ENCODE data around the gene TPPP.

The TPPP gene

DNA sequence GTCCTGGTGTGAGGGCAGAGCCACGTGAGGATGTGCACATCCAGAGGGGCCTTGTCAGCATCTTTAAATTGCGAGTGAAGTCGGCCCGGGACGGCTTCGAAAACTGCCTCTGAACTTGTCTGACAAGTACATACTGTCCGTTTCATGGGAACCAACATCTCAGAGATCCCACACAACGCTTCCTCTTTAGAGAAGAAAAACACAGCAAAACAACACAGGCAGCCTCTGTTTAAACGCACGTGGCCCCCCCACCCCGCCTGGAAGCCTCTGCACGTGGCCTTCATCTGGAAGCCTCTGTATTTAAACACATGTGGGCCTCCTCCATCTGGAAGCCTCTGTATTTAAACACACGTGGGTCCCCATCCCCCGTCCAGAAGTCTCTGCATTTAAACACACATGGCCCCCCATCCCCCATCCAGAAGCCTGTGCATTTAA is 51.8 kb downstream of the TPPP start:
- Histone ChIP-seq H3K9me2 (replicated peaks; ENCODE audit: control insufficient read depth, low read length) (no peaks in the 10 kb centered on the region), H3K36me3 (ENCODE audit: control insufficient read depth, low read length) (peaks cover 91% of the 10 kb centered on the region), H3K4me1 (ENCODE audit: control insufficient read depth, low read length) (peaks cover 12% of the 10 kb centered on the region), H3K4me2 (ENCODE audit: low read length) (no peak overlapping the region), H3F3A (ENCODE audit: control insufficient read depth, insufficient read depth) (no peaks in the 10 kb centered on the region), H3K4me3 (ENCODE audit: low read length) (no peak overlapping the region), H3K27ac (ENCODE audit: low read depth, low read length) (no peak overlapping the region), H3K9me3 (ENCODE audit: control insufficient read depth, insufficient read depth, low read length) (no peaks in the 10 kb centered on the region), H4K20me1 (ENCODE audit: control insufficient read depth, insufficient read depth, low read depth, low read length) (no peaks in the 10 kb centered on the region), H3K27me3 (ENCODE audit: control insufficient read depth, low read length) (no peaks in the 10 kb centered on the region), H3K79me2 (ENCODE audit: control insufficient read depth, low read length) (no peaks in the 10 kb centered on the region)
- TF ChIP-seq, protein P1, sequence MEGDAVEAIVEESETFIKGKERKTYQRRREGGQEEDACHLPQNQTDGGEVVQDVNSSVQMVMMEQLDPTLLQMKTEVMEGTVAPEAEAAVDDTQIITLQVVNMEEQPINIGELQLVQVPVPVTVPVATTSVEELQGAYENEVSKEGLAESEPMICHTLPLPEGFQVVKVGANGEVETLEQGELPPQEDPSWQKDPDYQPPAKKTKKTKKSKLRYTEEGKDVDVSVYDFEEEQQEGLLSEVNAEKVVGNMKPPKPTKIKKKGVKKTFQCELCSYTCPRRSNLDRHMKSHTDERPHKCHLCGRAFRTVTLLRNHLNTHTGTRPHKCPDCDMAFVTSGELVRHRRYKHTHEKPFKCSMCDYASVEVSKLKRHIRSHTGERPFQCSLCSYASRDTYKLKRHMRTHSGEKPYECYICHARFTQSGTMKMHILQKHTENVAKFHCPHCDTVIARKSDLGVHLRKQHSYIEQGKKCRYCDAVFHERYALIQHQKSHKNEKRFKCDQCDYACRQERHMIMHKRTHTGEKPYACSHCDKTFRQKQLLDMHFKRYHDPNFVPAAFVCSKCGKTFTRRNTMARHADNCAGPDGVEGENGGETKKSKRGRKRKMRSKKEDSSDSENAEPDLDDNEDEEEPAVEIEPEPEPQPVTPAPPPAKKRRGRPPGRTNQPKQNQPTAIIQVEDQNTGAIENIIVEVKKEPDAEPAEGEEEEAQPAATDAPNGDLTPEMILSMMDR (IDR thresholded peaks at IDR 0.05; ENCODE audit: low read depth, low read length, poor library complexity, severe bottlenecking): no peak
- no peak for TF ChIP-seq EZH2phosphoT487 (IDR thresholded peaks at IDR 0.05; ENCODE audit: borderline replicate concordance, low read length)

- TF ChIP-seq, protein P1 (IDR thresholded peaks at IDR 0.05; ENCODE audit: low read depth, low read length, poor library complexity, severe bottlenecking): no peak
- TF ChIP-seq EZH2phosphoT487 (IDR thresholded peaks at IDR 0.05; ENCODE audit: borderline replicate concordance, low read length): no peak
- Histone ChIP-seq H3K9me3 (ENCODE audit: control insufficient read depth, insufficient read depth, low read length) (no peaks in the 10 kb centered on the region), H3K4me3 (ENCODE audit: low read length) (no peak overlapping the region), H4K20me1 (ENCODE audit: control insufficient read depth, insufficient read depth, low read depth, low read length) (no peaks in the 10 kb centered on the region), H3K27me3 (ENCODE audit: control insufficient read depth, low read length) (no peaks in the 10 kb centered on the region), H3K79me2 (ENCODE audit: control insufficient read depth, low read length) (no peaks in the 10 kb centered on the region), H3K27ac (ENCODE audit: low read depth, low read length) (no peak overlapping the region), H3F3A (ENCODE audit: control insufficient read depth, insufficient read depth) (no peaks in the 10 kb centered on the region), H3K36me3 (ENCODE audit: control insufficient read depth, low read length) (peaks cover 91% of the 10 kb centered on the region), H3K4me1 (ENCODE audit: control insufficient read depth, low read length) (peaks cover 12% of the 10 kb centered on the region), H3K4me2 (ENCODE audit: low read length) (no peak overlapping the region), H3K9me2 (replicated peaks; ENCODE audit: control insufficient read depth, low read length) (no peaks in the 10 kb centered on the region)
These were observed 52.5 kb downstream of the TPPP start for GRCh38 chr5:640461-641330.

DNA sequence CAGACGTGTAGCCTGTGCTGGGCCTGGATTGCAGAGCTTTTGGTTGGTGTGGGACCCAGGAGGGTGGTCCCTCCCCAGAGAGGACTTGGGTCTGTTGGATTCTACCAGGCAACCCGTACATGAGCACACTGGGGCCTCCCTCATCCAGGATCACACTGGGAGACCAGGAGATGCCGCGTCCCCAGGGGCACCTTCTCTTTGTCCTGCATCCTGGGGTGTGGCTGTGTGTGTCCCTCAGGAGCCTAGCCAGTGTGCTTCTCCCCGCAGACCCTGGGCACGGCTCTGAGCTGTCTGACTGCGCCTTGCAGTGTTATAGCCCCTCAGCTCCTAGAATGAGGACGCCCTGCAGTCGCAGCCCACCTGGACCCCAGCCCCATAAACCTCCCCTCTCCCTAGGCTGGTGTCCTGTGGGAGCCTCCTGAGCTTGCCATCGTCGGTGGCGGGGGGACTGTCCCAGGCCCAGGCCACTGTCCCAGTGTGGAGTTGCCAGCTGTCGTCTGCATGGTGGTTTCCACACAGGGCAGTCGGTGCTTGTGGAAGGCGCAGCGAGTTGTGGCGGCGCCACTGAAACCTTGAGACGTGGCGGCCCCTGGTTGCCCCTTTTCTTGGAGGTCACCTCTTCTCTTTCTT is 53.5 kb downstream of the TPPP start:
- no peaks in the 10 kb centered on the region for H3K9me3 ChIP-seq (ENCODE audit: control insufficient read depth, insufficient read depth, low read length)
- no peaks in the 10 kb centered on the region for H3K79me2 ChIP-seq (ENCODE audit: control insufficient read depth, low read length)
- H3K4me2 ChIP-seq (ENCODE audit: low read length): no peak overlapping the region
- H3K9me2 ChIP-seq (replicated peaks; ENCODE audit: control insufficient read depth, low read length): no peaks in the 10 kb centered on the region
- no peaks in the 10 kb centered on the region for H3F3A ChIP-seq (ENCODE audit: control insufficient read depth, insufficient read depth)
- no peaks in the 10 kb centered on the region for H3K27me3 ChIP-seq (ENCODE audit: control insufficient read depth, low read length)
- no peaks in the 10 kb centered on the region for H4K20me1 ChIP-seq (ENCODE audit: control insufficient read depth, insufficient read depth, low read depth, low read length)
- H3K36me3 ChIP-seq (ENCODE audit: control insufficient read depth, low read length): peaks cover 85% of the 10 kb centered on the region
- H3K4me3 ChIP-seq (ENCODE audit: low read length): no peak overlapping the region
- no peak overlapping the region for H3K27ac ChIP-seq (ENCODE audit: low read depth, low read length)
- TF ChIP-seq, protein P1 (IDR thresholded peaks at IDR 0.05; ENCODE audit: low read depth, low read length, poor library complexity, severe bottlenecking): no peak
- no peak for TF ChIP-seq EZH2phosphoT487 (IDR thresholded peaks at IDR 0.05; ENCODE audit: borderline replicate concordance, low read length)
- H3K4me1 ChIP-seq (ENCODE audit: control insufficient read depth, low read length): peaks cover 12% of the 10 kb centered on the region

All from DOHH2 (cell line).